GM19324 (cell line): ENCODE results near the gene GFM2.
"Not testable (repeated sequence)": the region's sequence is repeated elsewhere in the genome, so short reads cannot be mapped to it uniquely, and the experiment has no call there.

Experiments
- ATAC-seq: cut with Tn5 transposase; IDR thresholded peaks from one replicate; pipeline ENCODE4 v1.9.1; 2021; ENCODE audit warnings: mild to moderate bottlenecking, moderate library complexity; ENCODE audit not compliant: unreplicated experiment, low FRiP score

Gene GFM2

GRCh38 chr5:74722271-74722670, 44.6 kb downstream of the GFM2 start:
- no peak for ATAC-seq

- ATAC-seq: no peak
Measured at GRCh38 chr5:74717596-74717995, 49.3 kb downstream of the GFM2 start.

DNA sequence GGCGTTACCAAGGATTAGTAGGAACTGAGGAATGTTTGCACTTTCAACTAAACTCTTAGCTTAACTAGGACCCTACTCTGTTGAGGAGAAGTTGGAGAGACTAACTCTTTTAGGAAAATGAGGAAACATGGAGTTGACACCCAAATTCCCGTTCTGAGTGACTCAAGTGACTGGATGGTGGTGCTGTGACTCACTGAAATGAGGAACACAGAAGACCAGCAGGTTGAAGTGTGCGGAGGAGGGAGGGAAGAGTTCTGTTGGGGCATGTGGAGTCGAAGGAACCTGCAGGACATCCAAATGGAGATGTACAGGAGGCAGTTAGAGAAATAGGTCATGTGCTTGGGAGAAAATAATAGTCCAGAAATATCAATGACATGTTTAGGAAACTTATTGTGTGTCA, 73.7 kb downstream of the GFM2 start:
- no peak for ATAC-seq

- ATAC-seq: no peak
Measured at GRCh38 chr5:74686962-74687751, 79.8 kb downstream of the GFM2 start.

DNA sequence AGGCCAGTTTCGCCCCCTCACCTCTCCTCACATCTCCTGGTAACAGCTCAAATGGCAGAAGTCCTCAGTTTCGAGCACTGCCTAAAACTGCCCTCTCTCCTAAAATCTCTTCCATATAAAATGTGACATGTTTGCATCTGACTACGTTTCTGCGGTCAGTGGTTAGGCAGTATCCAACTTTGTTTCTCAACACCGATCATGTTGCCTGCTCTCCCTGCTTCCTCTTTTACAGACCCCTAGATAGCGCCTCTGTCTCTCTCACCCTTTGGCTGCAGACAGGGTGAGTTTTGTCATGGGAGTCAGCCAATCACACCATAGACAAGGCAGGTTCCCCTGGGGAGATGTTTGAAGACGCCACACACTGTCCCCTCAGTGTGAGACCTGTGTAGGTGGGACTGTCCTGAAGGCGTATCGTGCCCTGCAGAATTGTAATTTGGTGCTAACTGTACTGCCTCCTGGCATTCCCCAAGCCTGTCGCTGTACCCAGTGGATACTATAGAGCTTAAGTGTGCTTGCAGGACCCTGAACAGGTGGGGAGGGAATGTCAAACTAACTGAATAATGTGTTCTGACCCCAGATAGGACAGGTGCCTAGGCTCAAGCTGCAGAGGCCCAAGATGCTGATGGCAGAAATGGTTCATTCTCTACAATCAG, 80.8 kb downstream of the GFM2 start:
- no peak for ATAC-seq

DNA sequence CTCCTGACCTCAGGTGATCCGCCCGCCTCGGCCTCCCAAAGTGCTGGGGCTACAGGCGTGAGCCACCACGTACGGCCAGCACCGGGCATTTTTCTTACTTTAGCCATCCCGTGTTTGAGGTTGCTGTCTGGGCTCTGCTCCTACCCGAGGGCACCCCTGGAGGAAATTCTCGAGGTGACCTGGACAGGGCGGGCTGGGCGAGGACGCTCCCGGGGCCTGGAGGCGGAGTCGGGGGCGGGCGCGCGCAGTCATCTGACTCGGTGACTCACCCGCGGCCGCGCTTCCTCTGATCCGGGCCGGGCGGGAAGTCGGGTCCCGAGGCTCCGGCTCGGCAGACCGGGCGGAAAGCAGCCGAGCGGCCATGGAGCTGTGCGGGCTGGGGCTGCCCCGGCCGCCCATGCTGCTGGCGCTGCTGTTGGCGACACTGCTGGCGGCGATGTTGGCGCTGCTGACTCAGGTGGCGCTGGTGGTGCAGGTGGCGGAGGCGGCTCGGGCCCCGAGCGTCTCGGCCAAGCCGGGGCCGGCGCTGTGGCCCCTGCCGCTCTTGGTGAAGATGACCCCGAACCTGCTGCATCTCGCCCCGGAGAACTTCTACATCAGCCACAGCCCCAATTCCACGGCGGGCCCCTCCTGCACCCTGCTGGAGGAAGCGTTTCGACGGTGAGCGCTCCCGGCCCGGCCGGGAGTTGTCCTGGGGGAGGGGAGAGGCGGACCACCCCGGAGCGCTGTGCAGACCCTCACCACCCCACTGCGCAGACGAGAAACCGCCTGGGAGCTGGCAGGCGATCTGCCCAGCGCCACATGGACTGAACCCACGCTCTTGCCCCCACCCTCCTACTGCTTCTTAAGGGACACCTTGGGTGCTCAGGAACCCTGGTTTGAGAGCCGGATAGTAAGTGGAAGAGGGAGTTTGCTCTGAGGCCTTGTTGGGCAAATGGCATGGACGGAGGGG, 81.7 kb downstream of the GFM2 start, which contains the start of gene HEXB:
TSS of gene HEXB (plus strand) at position 334 of the 952 bp plus-strand sequence. CDS start at position 362, 28 bp downstream.
- ATAC-seq: peak; percentile 83

GRCh38 chr5:74679966-74680365, 87.0 kb downstream of the GFM2 start:
- ATAC-seq: no peak

GRCh38 chr5:74679300-74679699, 87.6 kb downstream of the GFM2 start:
- ATAC-seq: not testable (repeated sequence)

- not testable (repeated sequence) for ATAC-seq
Measured at GRCh38 chr5:74678123-74678522, 88.8 kb downstream of the GFM2 start.

DNA sequence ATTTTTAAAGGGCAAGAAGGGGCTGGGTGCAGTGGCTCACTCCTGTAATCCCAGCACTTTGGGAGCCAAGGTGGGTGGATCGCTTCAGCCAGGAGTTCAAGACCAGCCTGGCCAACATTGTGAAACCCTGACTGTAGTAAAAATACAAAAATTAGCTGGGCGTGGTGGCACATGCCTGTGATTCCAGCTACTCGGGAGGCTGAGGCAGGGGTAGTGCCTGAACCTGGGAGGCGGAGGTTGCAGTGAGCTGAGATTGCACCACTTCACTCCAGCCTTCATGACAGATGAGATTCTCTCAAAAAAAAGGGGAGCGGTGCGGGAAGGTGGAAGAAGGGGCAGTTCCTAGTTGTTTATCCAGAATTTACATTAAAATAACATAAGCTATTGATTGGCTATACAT, 90.5 kb downstream of the GFM2 start:
- not testable (repeated sequence) for ATAC-seq

- no peak for ATAC-seq
Measured at GRCh38 chr5:74673011-74673790, 93.7 kb downstream of the GFM2 start.

GRCh38 chr5:74672215-74672877, 94.6 kb downstream of the GFM2 start:
- ATAC-seq: no peak
